Mammary epithelial cell (primary cell): ENCODE results near the gene ATIC.

Experiments
- EZH2 ChIP-seq: IDR thresholded peaks from 2 replicates; pipeline ENCODE4 v1.6.1; 2012; ENCODE audit warnings: low read length, inconsistent platforms, borderline replicate concordance
- TF ChIP-seq, protein P1 (sequence below), 2 donors: IDR thresholded peaks in 1 of 2; conservative IDR thresholded peaks in 1 of 2; 2 replicates each; pipeline ENCODE4 v1.5.1; 2011 to 2012; ENCODE audit warnings: inconsistent platforms in 2 of 2, low read length in 2 of 2, mild to moderate bottlenecking in 2 of 2, control low read depth in 1 of 2, low read depth in 1 of 2; ENCODE audit not compliant: insufficient read depth in 1 of 2; ENCODE audit errors: extremely low read depth in 1 of 2

DNA sequence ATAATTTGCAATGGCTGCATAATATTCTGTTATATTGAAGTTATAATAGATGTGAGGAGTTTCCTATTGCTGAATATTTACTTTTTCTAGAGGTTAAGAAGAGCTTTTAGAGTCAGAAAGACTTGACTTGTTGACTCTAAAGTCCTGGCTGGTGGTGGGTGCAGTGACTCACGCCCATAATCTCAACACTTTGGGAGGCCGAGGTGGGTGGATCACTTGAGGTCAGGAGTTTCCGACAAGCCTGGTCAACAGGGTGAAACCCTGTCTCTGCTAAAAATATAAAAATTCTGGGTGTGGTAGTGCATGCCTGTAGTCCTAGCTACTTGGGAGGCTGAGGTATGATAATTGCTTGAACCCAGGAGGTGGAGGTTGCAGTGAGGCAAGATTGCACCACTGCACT, 33.9 kb upstream of the ATIC start:
- TF ChIP-seq, protein P1, sequence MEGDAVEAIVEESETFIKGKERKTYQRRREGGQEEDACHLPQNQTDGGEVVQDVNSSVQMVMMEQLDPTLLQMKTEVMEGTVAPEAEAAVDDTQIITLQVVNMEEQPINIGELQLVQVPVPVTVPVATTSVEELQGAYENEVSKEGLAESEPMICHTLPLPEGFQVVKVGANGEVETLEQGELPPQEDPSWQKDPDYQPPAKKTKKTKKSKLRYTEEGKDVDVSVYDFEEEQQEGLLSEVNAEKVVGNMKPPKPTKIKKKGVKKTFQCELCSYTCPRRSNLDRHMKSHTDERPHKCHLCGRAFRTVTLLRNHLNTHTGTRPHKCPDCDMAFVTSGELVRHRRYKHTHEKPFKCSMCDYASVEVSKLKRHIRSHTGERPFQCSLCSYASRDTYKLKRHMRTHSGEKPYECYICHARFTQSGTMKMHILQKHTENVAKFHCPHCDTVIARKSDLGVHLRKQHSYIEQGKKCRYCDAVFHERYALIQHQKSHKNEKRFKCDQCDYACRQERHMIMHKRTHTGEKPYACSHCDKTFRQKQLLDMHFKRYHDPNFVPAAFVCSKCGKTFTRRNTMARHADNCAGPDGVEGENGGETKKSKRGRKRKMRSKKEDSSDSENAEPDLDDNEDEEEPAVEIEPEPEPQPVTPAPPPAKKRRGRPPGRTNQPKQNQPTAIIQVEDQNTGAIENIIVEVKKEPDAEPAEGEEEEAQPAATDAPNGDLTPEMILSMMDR (conservative IDR thresholded peaks at IDR 0.05 in 1 of 2, IDR thresholded peaks at IDR 0.05 in 1 of 2; ENCODE audit: extremely low read depth in 1 of 2, insufficient read depth in 1 of 2, low read depth in 1 of 2, low read length in 2 of 2) = no peak
- no peak for TF ChIP-seq EZH2
